Adrenal gland (tissue), 12 donors: ENCODE results near the gene PARP16. TPM values are rescaled to one million over a fixed set of nuclear protein-coding genes. Genes with fewer than 3 reads are reported as not detected.
A peak's percentile ranks its signal among the peaks of the same experiment; 100 is the strongest.
"Not testable (repeated sequence)": the region's sequence is repeated elsewhere in the genome, so short reads cannot be mapped to it uniquely, and the experiment has no call there.

ENCODE experiments used
- DNase-seq, 7 donors: peaks; one replicate each; pipeline ENCODE4 v3.0.0-alpha.2; 2019 to 2020
- H3K27ac ChIP-seq, 5 donors: fragments of 200-600 bp; sonication (generic) in 4 of 5; 1 replicate in 3 of 5; 2 replicates in 2 of 5; pipeline versions ENCODE4 v1.5.1 to v1.8.0; 2016 to 2020; ENCODE audit warnings: mild to moderate bottlenecking in 1 of 5
- H3K27me3 ChIP-seq: fragments of 200-600 bp; 2 replicates; pipeline ENCODE4 v1.8.0; 2021
- H3K36me3 ChIP-seq, 2 donors: fragments of 200-600 bp; replicated peaks in 1 of 2; 1 replicate in 1 of 2; 2 replicates in 1 of 2; pipeline versions ENCODE4 v1.5.1 to v1.8.0; 2018 to 2022
- H3K4me1 ChIP-seq, 2 donors: fragments of 200-600 bp; replicated peaks in 1 of 2; 1 replicate in 1 of 2; 2 replicates in 1 of 2; pipeline versions ENCODE4 v1.5.1 to v1.8.0; 2018 to 2021
- H3K4me3 ChIP-seq, 4 donors: fragments of 200-600 bp; sonication (generic) in 3 of 4; one replicate each; pipeline ENCODE4 v1.5.1; 2016 to 2018
- H3K9me3 ChIP-seq, 3 donors: fragments of 200-600 bp; sonication (generic) in 1 of 3; replicated peaks in 1 of 3; 1 replicate in 2 of 3; 2 replicates in 1 of 3; pipeline versions ENCODE4 v1.5.1 to v1.8.0; 2016 to 2021
- CTCF ChIP-seq, 6 experiments: fragments of 450-650 bp in 4 of 6; fragments of 200-600 bp in 2 of 6; sonication (generic) in 1 of 6; IDR thresholded peaks; 1 replicate in 5 of 6; 2 replicates in 1 of 6; pipeline versions ENCODE4 v1.5.1 to v1.8.0; 2016 to 2021; ENCODE audit warnings: antibody characterized with exemption in 6 of 6, mild to moderate bottlenecking in 2 of 6, moderate library complexity in 1 of 6
- POLR2A ChIP-seq, 2 donors: fragments of 450-650 bp; IDR thresholded peaks; one replicate each; pipeline ENCODE4 v1.6.1; 2017; ENCODE audit warnings: antibody characterized with exemption in 2 of 2, mild to moderate bottlenecking in 2 of 2, moderate library complexity in 1 of 2
- WGBS, 4 donors: extraction: QIAGEN DNeasy Blood & Tissue Kit in 2 of 4; methylation state at CpG; one replicate each; pipeline versions ENCODE4 v1.1.5 to v1.1.7; 2013 to 2017; 5-methylcytosine and 5-hydroxymethylcytosine counted together
- intact Hi-C, 2 donors: fragments of 100-400 bp; cut with DNase I; formaldehyde crosslinking; loops; one replicate each; pipeline versions ENCODE4 v1.14.1 to v1.15.0; 2022 to 2023
- polyA plus RNA-seq, 3 donors: library from polyadenylated mRNA; stranded (reverse); fragments of 200-250 nt in 2 of 3; fragments of 350-450 nt in 1 of 3; fragmentation: Illumina TruSeq in 1 of 3; extraction: RNeasy Lipid Tissue Mini Kit (QIAGEN cat#74804) in 1 of 3; gene quantifications; one replicate each; pipeline ENCODE4 v1.2.3, GENCODE V29; 2013 to 2014
- total RNA-seq, 9 donors: library from RNA; depleted of rRNA in 4 of 9; stranded (reverse); fragments of >200 nt in 4 of 9; fragments of 120-200 nt in 1 of 9; fragmentation: NEBNext Ultra II Directional in 1 of 9; extraction: Animal tissue kit (Norgen Biotek cat#: 25700) in 1 of 9; gene quantifications; one replicate each; pipeline versions ENCODE4 v1.1.0 to v1.2.4, GENCODE V29; 2013 to 2023
- donor health status: healthy with polysubstance abuse.
- donor health status: Bipolar disorder and iron deficiency.
- donor health status: DM: yes; HTN: yes; CAD: no.
- donor health status: DM: no; HTN: no; CAD: no.
- donor health status: DM: no; HTN: no; CAD: no.
- donor health status: DM: yes; HTN: yes; CAD: no.

Gene PARP16
- total and polyA plus RNA-seq, 12 donors, result 7.8 to 18.1 (median 14.2) TPM

DNA sequence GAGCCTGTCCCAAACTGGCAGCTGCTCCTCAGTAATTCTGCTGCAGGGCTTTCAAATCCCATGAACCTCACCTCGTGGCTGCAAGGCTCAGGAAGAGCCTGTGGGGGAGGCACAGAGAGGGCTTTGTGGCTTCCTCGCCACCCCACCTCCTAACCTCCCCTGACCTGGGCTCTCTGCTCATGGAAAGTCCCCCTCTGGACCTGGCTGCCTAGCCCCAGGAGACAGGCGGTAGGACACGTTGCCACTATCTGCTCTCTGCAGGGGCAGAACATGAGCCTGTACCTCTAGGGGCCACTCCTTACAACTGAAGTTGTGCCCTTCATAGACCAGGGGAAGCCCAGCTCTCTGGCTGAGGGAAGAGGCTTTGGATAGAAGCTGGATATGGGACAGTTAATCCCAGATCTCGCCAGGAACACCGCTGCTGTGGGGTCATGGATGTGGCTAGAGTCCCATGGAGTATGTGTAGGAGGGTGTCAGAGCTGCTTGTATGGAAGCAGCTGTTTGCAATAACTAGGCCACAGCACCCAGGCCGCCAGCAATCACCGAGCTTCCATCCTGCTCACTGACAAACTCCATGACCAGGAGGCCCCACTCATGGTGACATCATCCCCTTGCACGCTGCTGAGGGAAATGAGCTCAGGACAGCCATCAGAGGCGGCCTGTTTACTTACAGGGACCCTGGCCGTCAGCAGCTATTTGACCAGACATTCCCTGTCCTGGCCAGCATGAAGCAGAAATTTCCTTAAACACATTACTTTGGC, 41.4 kb downstream of the PARP16 start:
- no peaks in the 10 kb centered on the region for H3K4me1 ChIP-seq
- peak overlapping the region in 2 of 5 donors; percentile 62 to 70 for H3K27ac ChIP-seq
- no peak for TF ChIP-seq POLR2A (IDR thresholded peaks at IDR 0.05)
- TF ChIP-seq CTCF (IDR thresholded peaks at IDR 0.05), result no peak
- peak in 5 of 7 donors; percentile 34 to 74 (median 41) for DNase-seq
- intact Hi-C loops, result no loop called here
- H3K27me3 ChIP-seq, result no peaks in the 10 kb centered on the region
- WGBS, 4 donors, result 68 to 92% (median 78%) methylated on average over 5 to 11 of the region's 11 CpGs
- H3K4me3 ChIP-seq, result no peak overlapping the region
- H3K9me3 ChIP-seq, result no peaks in the 10 kb centered on the region
- H3K36me3 ChIP-seq, result no peaks in the 10 kb centered on the region

DNA sequence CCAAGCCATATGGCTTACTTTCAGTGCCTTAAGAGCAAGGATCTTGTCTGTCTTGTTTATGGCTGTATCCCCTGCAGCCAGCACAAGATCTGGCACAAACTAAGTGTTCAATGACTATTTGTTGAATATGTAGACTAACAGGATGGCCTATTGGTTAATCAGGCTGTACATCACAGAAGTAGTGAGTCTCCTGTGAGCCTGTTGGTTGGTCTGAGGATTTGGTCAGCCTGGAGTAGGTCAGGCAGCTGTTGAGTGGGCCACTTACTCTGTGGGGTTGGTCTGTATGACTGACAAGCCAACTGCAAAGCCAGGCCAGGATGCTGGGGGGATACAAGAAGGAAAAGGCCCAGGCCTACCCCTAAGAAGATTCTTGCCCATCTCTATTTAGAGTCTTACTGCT, 42.0 kb downstream of the PARP16 start:
- no peak overlapping the region for H3K4me3 ChIP-seq
- H3K9me3 ChIP-seq, result no peaks in the 10 kb centered on the region
- no peaks in the 10 kb centered on the region for H3K4me1 ChIP-seq
- H3K36me3 ChIP-seq, result no peaks in the 10 kb centered on the region
- TF ChIP-seq POLR2A (IDR thresholded peaks at IDR 0.05) (no peak), CTCF (IDR thresholded peaks at IDR 0.05) (no peak)
- no peaks in the 10 kb centered on the region for H3K27me3 ChIP-seq
- intact Hi-C loops, result no loop called here
- H3K27ac ChIP-seq, result no peak overlapping the region
- no peak for DNase-seq

- H3K4me3 ChIP-seq, H3K27ac ChIP-seq, intact Hi-C loops, H3K9me3 ChIP-seq, H3K4me1 ChIP-seq, H3K27me3 ChIP-seq, DNase-seq, H3K36me3 ChIP-seq: not testable (repeated sequence)
- 93 to 99% (median 98%) methylated on average over 8 of the region's 8 CpGs for WGBS, 4 donors
These were observed 50.2 kb downstream of the PARP16 start for GRCh38 chr15:65236443-65236842.

DNA sequence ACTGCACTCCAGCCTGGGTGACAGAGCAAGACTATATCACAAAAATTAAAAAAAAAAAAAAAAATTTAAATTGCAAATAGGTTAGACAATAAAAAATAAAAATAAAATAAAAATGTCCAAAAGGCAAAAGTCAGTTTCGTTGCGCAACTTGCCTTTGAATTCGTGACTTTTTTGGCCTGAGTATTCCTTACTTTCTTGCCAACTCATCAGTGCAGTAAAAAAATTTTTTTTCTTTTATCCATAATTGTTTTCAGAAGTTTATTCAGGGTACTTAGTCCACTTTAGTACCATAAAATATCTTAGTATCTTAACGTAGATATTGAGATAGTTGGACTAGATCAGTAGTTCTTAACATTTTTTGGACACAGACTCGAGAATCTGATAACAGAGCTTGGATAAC, 53.0 kb downstream of the PARP16 start:
- WGBS, 4 donors, result 65 to 85% (median 79%) methylated on average over 5 of the region's 5 CpGs
- no peaks in the 10 kb centered on the region for H3K9me3 ChIP-seq
- no peak for TF ChIP-seq POLR2A (IDR thresholded peaks at IDR 0.05)
- TF ChIP-seq CTCF (IDR thresholded peaks at IDR 0.05), result no peak
- no peak overlapping the region for H3K27ac ChIP-seq
- no peaks in the 10 kb centered on the region for H3K4me1 ChIP-seq
- no peaks in the 10 kb centered on the region for H3K36me3 ChIP-seq
- intact Hi-C loops, result no loop called here
- DNase-seq, result no peak
- H3K4me3 ChIP-seq, result no peak overlapping the region
- no peaks in the 10 kb centered on the region for H3K27me3 ChIP-seq

GRCh38 chr15:65232520-65232919, 54.2 kb downstream of the PARP16 start:
- TF ChIP-seq POLR2A (IDR thresholded peaks at IDR 0.05), result no peak
- TF ChIP-seq CTCF (IDR thresholded peaks at IDR 0.05), result no peak
- no peak overlapping the region for H3K4me3 ChIP-seq
- H3K36me3 ChIP-seq, result no peaks in the 10 kb centered on the region
- no peaks in the 10 kb centered on the region for H3K4me1 ChIP-seq
- whole genome bisulfite sequencing, 4 donors, result 93 to 97% (median 96%) methylated on average over 3 of the region's 3 CpGs
- no peak for DNase-seq
- intact Hi-C loops, result no loop called here
- no peaks in the 10 kb centered on the region for H3K27me3 ChIP-seq
- no peaks in the 10 kb centered on the region for H3K9me3 ChIP-seq
- H3K27ac ChIP-seq, result no peak overlapping the region
